Activated CD8-positive, alpha-beta memory T cell treated with anti-CD3 and anti-CD28 coated beads, Interleukin-2, amount 50 U/mL, for 1 hour (primary cell): ENCODE measurements around the gene TBX6.
"Not testable (repeated sequence)": the region's sequence is repeated elsewhere in the genome, so short reads cannot be mapped to it uniquely, and the experiment has no call there.

Experiments used
- DNase-seq: peaks from one replicate; pipeline ENCODE4 v3.0.0-alpha.2; 2020; ENCODE audit errors: extremely low read depth

Gene TBX6

DNA sequence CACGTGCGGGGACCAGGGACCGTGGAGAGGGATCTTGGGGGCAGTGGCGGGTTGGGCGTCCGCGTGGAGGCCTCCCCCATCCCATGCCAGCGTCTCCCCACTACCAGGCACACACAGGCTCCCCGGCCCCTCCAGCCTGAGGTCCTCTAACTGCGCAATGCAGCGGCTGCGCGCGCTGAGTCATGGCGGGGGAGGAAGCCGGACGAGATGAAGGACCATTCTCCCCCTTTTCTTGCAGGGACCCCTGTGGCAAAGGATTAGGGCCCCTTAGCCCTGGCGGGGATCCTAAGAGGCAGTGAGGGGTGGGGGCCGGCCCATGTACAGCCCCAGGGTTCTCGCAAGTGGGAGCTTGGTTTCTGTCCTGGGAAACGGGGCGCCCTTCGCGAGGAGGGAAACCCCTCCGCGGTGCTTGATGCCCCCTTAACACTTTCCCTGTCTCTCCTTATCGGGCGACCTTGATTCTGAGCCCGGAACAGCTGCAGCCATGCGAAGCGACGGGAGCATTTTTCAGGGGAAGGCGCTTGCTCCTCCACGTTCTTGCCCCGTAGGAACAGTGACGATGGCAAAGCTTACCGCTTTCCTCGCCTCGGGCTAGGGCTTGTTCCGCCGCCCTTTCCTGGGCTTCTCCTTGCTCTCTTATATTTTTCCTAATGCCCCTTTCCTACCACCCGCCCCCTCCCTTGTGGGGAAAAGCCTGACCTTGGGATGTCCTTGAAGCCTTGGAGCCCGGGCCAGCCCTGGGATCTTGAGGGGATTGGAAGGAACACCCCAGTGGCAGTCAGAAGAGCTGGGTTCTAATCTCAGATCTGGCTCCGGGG, 25.6 kb downstream of the TBX6 start:
- DNase-seq: no peak

DNA sequence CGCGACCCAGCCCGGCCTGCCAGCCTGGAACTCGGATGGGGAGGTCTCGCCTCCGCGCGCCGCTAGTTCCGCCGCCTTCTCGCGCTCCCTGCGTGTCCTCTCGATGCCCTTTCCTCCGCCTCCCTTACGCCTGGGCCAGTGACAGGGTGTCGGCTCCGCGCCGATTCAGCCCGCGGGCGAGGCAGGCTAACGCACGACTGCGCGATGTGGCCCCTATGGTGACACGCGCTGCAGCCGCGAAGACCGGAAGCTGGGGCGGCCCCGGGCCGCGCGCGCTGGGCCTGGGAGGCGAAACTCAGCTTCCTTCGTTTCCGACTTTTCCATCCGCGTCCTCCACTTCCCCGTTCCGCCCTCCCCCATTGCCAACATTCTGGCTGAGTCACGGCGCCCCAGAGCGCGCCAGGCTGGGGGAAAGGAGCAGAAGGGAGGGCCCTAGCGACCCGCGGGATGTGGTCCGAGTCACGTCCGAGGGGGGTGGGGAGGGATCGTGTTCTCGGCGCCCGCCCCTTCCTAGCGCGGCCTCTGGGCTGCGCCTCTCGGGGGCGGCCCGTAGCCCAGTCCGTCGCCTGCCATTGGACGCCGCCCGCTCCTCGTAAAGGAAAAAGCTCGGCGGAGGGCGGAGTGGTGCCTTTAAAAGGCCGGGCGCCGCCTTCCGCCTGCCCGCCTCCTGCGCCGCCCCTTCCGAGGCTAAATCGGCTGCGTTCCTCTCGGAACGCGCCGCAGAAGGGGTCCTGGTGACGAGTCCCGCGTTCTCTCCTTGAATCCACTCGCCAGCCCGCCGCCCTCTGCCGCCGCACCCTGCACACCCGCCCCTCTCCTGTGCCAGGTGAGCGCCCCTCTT, 26.4 kb downstream of the TBX6 start, which contains the start of gene ALDOA:
ALDOA (plus strand) TSS at position 659 of the 841 bp plus-strand sequence. CDS start 1,138 bp downstream, outside the sequence.
- DNase-seq: peak; percentile 86

DNA sequence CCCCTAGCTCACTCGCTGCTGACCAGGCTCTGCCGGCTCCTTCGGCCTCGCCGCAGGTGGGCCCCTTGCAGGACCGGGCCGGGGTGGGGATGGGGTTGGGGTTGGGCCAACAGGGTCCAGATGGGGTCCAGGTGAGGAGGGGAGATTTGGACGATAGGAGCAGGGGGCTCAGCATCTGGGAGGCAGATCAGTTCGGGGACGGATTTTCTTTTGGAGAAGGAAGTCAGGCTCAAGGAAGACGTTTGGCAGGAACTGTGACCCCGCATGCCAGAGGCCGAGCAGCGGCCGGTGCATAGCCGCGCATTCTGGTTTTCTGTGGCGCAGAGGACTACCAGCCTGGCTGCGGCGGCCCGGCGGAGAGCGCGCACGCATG, 27.0 kb downstream of the TBX6 start:
- no peak for DNase-seq

DNA sequence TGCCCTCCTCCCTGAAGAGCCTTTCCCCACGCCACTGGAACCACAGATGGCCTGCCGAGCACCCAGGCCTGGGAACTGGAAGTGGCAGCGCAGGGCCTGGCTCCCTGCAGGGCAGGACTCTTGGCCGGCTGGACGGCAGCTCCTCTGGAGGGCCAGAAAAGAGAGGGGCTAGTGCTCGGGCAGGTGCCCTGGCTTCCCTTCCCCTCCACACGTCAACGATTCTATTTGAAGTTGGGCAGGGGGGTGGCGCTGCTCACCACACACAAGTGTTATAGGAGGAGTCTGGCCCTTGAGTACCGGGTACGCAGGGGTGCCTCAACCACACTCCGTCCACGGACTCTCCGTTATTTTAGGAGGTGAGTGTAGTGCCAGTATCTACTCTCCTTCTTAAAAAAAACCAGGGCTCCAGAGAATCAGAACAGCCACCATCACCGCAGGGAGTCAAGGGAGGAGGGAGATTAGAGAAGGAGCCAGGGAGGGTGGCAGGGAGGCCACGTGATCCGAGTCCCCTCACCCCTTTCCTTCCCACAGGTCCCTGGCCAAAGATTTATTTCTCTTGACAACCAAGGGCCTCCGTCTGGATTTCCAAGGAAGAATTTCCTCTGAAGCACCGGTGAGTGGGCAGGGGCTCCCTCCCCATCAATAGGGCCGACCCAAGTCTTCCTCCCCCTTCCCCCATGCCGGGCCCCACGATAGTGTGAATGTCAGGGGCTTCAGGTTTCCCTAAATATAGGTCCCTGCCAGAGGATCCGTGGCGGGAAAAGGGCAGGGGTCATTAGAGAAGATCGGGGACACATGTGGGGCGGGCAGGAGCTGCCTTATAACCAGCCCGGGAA, 27.6 kb downstream of the TBX6 start:
- DNase-seq: no peak

DNA sequence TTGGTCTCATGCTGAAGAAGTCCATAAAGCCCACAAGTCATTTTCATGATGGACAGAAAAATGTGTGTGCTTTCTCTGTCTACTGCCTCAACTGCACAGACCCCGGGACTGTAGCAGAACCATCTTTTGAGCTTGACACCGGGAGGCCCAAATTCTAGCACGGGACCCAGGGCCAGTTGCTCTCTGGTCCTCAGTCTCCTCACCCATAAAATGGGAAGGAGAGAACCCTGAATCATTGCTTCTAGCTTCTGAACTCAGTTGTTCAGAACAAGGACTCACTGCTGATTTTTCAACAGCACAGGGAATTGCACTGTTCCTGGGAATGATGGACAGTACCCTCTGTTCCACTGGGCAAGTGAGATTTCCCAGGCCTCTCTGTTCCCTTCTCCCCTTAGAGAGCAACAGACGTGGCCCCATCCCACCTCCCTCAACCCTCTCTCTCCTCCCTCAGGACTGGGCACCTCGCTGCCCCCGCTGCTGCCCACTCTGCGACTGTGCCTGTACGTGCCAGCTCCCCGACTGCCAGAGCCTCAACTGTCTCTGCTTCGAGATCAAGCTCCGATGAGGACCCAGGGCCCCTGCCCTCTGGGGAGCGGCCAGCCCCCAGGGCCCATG, 28.3 kb downstream of the TBX6 start:
- DNase-seq: no peak

DNA sequence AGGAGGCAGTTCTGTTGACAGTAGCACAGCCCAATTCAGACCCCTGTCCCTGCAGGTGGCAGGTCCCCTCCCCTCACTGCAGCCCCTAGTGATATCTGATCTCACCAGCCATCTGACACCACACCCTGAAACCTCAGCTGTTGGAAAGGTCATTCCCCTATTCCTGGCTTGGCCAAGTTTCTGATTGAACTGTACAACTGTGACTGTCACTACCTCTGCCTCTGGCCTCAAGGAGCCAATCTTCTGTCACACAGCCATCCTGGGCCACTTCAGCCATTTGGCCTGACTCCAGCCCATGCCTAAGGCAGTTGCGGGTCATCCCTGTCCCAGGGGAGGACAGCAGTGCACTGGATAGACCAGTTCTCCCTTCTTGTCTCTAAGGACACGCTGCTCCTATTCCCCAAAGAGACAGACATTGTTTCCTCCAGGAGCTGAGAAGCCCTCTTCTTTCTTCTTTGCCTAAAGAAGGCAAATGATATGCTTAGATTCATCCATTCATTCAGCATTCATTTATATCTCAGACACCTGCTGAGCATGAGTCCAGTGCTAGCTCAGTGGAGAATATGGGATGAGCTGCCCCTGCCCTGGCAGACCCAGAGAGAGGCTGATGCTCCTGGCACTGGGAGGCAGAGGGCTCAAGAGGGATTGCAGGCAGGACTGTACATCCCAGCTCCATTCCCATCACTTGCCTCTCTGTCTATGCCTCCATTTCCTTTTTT, 30.7 kb downstream of the TBX6 start:
- no peak for DNase-seq

DNA sequence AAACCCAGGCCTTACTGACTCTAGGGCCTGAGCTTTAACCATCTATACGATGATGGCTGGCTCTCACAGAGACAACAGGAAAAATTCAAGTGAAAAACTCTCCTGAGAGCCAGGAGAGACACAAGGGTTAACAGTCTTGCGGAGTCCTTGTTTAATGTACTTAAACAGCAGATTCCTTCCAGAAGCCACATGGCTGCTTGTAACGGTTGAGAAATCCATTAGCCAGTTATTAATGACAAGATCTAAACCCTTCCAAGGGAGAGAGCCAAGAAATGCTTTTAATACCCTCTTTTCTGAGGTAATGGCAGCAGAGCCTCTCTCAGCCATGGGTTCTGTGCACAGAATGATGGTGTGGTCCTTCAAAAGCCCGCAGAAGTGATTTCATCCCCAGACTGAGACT, 31.4 kb downstream of the TBX6 start:
- no peak for DNase-seq

DNA sequence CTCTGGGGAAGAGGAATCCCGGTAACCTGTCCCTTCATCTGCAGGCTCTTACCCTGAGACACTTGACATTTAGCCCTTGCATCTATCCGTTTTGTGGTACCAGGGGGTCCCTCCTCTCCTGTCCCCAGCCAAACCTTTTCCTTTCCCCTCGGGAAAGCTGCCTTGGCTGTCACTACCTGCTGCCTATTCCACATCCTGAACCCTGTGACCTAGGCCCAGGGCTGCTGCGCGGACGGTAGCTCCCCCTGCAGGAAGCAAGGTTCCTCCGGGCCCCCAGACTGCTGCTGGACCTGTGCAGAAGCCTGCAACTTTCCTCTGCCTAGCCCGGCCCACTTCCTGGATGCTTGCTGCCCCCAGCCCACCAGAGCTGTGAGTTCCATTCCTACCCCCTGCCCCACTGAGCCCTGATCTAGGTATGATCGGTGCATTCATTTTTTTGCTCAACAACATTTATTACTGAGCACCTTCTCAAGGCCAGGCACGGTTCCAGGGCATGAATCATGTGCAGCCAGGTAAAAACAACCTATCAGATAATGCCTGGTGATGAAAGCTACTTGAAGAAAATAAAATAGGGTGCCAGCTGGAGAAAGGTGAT, 36.7 kb downstream of the TBX6 start:
- no peak for DNase-seq

DNA sequence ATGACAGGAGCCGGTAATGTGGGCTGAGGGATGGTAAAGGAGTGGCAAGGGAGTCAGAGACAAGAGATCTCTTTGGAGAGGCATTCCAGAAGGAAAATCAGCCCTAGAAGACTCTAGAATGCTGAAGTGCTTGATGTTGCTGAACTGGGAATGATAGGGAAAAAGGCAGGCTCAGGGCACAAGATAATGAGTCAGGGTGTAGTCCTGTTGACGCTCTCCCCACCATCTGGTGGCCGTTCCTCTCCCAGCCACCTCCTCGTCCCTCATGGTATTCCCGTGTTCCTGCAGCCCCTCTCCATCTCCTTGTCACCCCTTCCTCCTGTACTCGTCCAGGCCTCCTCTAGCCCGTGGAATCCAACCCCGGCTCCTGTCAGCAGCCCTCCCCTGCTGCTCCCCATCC, 37.3 kb downstream of the TBX6 start:
- no peak for DNase-seq

DNA sequence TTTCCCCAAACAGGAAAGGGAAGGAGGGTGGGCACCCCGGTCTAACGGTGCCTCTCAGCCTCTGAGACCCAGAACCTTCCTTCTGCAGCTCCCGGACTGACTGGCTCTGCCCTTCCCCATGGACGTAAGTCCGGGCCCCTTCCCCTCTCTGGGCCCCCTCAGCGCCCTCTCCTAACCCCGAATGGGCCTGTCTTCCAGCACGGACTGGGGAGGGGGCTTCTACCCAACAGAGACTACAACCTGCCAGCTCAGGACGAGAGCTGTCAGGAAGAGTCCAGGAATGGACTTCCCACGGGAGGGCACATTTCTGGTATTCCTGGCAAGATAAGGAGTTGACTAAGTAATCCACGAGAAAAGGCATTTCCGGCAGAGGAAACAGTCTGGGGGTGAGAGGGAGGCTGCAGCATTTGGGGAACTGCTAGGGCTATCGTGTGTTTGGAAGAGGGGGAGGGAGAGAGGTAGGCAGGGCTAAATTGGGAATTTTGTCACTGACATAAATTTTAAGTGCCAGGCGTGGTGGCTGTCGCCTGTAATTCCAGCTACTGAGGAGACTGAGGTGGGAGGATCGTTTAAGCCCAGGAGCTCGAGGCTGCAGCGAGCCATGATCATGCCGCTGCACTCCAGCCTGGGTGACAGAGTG, 38.2 kb downstream of the TBX6 start:
- DNase-seq: no peak

DNA sequence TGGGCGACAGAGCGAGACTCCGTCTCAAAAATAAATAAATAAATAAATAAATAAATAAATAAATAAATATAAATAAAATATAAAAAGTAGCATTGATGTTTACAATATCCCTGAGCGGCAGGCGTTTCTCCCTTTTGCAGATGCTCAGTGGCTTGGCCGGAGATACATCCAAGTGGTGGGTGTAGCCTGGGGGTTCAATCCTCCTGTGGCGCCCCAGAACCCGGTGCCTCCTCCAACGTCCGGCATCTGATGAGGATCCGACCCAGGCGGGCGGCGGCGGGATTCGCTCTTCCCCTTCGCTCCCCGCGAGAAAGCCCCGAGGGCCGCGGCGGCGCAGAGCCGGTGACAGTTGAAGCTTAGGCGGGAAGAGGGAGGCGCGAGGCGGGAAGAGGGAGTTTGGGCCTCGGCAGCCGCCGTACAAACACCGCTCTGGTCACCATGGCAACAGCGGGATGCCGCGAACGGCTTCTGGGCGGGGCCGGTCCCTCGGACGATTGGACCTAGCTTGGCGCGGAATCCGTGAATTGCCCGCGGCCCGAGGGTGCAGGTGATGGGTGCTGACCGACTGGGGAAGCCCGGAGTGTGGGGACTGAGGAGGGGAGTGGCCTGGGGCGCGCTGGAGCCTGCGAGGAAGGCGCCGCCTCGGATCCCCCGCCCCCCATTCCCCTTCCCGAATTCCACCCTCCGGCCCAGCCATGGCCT, 38.9 kb downstream of the TBX6 start:
- DNase-seq: peak; percentile 71

DNA sequence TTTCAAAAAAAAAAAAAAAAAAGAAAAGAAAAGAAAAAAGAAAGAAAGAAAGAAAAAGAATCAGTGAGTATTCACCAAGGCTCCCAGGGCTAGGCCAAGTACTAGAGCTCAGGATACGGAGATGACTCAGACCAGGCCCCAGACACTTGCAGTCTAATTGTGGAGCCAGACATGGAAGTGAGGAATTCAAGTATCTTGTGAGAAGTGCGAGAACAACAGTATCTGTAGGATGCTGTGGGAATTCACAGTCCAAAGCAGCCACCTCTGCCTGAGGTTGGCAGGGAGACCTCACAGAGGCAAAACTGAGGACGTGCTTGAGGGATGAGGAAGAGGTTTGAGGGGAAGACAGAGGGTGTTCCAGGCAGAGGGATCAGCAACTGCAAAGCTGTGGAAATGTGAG, 40.2 kb downstream of the TBX6 start:
- DNase-seq: no peak

DNA sequence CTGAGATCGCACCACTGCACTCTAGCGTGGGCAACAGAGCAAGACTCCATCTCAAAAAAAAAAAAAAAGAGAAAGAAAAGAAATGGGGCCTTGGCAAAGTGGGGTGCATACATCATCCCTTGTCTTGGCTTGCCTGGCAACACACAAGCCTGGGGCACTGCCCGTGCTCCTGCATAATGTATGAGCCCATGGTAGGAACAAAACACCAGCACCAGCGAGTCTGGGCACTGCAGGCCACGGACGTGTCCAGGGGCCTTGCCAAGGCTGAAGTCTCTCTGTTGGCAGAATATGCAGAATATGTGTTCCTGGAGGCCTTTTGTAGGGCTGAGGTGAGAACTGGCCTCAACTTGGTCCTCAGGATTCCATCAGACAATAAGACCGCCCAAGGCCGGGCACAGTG, 41.9 kb downstream of the TBX6 start:
- no peak for DNase-seq

DNA sequence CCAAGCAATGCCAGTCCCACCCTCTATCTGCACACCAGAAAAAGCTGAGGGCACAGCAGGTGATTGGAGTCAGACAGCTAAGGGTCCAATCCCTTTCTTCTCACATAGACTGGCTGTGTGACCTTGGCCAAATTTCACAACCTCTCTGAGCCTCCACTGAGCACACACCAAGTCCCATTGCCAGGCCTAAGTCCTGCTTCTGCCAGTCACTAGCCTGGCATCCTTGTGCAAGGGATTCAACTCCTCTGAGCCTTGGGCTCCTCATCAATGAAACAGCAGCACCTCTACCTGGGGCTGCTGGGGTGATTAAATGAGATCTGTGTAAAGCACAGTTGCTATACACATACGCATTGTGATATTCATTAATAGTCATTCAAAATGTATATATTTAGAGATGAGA, 45.1 kb downstream of the TBX6 start:
- no peak for DNase-seq

DNA sequence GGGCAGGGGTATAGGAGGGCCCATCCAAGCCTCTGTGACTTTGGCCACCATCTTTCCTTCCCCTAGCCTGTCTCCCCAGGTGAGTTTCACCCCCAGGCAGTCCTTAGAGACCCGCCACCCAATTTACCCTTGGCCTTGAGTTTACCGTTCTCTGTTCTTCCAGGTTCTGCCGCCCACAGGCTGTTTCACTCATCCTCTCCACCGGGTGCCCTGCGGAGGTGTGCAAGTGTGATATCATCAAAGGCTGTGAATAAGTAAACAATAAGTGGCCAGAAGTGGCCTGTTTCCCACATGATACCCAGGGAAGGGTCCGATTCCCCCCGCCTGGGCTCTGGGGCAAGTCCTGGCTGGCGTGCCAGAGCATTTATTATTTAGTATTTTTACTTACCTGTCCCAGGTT, 45.5 kb downstream of the TBX6 start:
- DNase-seq: no peak

DNA sequence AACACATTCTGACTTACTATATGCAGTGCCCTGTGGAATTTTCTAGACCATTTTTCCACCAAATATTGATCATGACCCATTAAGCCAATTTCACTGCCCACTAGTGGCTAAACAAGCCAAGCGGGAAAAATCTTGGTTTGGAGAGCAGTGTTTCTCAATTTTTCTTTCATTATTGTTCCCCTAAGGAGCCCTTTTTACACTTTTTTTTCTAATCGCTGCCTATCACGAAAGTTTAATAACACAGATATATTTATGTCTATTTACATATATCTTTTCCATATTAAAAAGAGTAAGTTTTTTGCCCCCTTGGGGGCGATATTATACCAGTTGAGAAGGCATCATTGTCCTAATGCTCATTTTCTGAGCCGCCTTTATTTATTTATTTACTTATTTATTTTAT, 49.9 kb downstream of the TBX6 start:
- DNase-seq: no peak

DNA sequence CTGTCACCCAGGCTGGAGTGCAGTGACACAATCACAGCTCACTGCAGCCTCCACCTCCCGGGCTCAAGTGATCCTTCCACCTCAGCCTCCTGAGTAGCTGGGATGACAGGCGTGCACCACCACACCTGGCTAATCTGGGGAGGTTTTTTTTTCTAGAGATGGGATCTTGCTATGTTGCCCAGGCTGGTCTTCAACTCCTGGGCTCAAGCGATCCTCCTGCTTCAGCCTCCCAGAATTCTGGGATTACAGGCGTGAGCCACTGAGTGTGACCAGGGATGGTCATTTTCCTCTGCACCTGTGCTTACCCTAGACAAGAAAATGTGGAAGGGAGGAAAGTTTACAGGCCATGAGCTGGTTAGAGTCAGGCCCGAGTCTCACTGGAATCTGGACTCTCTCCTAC, 51.0 kb downstream of the TBX6 start:
- DNase-seq: not testable (repeated sequence)

DNA sequence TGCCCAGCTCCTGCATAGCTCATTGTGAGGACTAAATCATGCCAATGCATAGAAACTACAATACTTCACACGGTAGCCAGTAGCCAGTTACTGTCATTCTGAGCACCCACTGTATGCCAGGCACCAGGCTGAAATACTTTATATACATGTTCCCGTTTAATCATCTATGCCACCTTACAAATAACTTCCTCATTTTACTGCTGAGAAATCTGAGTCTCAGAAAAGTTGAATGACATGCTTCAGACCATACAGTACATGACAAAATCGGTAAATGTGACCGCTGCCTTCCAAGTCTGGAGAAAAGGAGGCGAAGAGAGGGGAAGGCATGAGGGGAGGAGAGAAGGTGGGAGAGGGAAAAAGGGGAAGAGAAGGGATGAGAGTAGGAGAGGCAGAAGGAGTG, 51.5 kb downstream of the TBX6 start:
- DNase-seq: no peak
